GM21619 (cell line): Measurements from ENCODE around the gene MSI2.

ENCODE experiments used
- ATAC-seq: cut with Tn5 transposase; IDR thresholded peaks from one replicate; pipeline ENCODE4 v1.9.1; 2021; ENCODE audit not compliant: unreplicated experiment

Gene MSI2

DNA sequence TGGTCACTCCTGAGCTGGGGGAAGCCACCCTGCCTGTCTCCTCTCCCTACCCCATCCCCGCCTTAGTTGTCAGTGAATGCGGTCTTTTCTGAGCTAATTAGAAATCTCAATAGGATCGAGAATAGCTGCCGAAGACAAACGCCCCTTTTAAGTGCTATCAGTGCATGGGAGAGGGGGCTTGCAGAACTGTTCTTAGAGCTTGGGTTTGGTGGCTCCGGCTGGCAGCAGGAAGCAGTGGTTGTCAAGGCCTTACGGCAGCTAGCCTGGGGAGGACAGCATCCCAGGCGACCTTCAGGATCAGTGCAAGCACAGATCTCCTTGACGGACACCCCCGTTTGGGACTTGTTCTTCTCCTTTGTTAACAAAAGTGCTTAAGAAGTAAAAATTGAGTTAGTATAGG is 293.7 kb downstream of the MSI2 start:
- no peak for ATAC-seq

- ATAC-seq = no peak
Measured at GRCh38 chr17:57550668-57551315, 294.5 kb downstream of the MSI2 start.

GRCh38 chr17:57551321-57552079 is 295.2 kb downstream of the MSI2 start:
- peak; percentile 47 for ATAC-seq

- ATAC-seq = no peak
Measured at GRCh38 chr17:57552114-57552624, 295.8 kb downstream of the MSI2 start.

GRCh38 chr17:57553526-57553925 is 297.2 kb downstream of the MSI2 start:
- ATAC-seq = no peak

- no peak for ATAC-seq
Measured at GRCh38 chr17:57553991-57554825, 297.9 kb downstream of the MSI2 start.

GRCh38 chr17:57554826-57555635 is 298.7 kb downstream of the MSI2 start:
- ATAC-seq = no peak

DNA sequence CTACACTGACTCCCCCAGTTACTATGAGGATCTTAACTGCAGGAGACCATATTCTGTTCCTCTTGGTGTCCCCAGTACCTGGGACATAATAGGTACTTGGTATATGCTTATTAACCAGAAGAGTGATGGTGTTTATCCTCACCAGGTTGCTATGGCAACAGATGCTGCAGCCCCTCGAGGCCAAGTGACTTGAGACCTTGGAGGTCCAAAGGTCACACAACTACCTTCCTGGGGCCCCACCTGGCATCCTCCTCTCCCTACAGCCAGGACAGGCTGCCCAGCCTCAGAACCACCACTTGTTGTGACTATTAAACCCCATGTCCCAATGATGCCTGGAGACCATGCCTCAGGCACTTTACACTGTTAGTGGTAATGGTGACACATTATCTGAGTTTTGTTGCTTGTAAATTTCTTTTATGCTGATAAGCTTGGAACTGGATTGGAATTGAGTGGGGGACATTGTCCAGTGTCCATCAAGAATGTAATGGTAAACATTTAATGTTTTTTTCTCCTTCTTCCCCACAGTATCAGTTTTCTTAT is 299.4 kb downstream of the MSI2 start:
- ATAC-seq = no peak

GRCh38 chr17:57556320-57556719 is 300.0 kb downstream of the MSI2 start:
- ATAC-seq = no peak

DNA sequence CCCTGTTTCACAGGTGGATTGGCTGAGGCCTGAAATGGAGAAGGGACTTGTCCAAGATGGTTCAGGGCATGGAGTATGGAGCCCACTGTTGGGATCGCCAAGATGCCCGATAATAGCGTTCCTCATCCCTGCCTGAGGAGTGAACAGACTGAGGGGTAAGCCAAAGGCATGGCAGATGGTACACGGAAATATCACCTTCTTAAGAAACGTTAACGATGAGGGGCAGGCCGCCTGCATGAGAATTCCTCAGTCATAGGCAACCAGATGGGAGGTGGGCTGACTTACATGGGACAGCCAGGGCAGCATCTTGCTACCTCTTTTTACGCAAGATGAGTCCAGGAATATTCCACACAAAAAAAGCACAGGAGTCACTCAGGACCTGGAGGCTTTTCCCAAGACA is 300.7 kb downstream of the MSI2 start:
- ATAC-seq = no peak

DNA sequence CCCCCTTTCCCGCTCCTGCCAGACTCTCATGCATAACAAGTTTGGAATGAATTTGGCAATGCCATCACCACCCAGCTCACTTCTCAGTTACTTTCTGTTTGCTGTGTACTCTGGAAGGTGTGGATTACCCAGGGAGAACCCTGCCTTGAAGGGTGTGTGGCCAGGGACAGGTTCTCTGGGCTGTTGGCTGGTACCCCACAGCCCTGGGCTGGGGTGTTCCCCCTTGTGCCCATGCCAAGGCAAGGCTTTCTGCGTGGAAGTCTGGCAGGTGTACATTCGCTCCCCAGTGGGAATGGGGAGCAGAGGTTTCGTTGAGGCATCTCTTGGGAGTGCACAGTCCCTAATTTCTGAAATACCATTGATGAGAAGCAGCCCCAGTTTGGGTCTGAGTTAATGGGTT is 301.1 kb downstream of the MSI2 start:
- no peak for ATAC-seq

DNA sequence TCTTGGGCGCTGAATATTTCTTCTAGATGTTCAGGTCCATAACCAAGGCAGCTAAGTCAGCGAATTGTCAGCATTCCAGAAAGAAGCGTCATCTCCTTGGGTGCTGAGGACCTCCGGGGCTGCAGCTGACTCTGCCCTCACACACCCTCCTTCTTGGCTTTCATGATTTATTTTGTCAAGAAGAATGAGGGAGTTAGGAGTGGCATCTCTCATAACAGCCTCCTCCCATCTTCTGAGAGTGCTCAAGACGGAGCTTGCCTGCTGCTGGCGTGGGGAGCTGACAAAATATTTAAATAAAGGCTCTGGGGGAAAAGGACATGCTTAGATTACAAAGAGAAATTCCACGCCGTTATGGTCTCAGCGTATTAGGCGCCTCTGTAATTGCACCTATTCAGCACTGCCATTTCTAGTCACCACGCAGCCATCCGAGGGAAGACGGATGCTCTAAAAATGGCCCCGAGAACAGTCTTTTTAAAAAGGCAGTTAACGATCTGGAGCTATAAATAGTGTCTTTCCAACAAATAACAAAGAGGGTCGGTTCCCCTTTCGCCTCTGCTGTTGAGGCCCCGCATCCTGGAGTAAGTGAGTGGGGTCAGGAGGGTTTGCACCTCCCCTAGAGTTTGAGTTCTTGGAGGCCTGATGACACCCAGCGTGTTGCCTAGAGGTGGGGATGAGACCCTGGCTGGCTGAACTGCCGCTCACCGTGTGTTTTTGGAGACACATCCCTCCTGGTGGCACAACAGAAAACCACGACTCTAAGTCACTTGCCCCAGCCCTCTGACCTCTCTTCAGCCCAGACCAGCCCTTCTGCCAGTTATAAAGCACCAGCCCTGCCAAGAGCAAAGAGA is 301.7 kb downstream of the MSI2 start:
- no peak for ATAC-seq

DNA sequence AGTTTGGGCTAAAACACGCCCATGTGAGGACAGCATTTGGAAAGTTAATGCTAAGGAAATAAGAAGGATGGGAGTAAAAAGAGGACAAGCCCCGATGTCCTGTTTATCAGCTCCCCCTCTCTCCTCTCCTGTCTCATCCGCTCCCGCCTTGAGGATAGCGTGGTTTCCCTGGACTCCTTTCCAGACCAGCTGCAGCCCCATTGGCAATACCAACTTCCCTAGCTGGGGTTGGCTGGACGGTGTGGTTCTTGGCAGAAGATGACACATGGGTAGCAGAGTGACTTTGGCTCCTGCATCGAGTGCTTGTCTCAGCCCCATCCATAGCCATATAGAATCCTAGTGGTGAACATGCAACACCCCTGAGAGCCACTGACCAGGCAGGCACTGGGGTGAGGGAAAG is 302.9 kb downstream of the MSI2 start:
- no peak for ATAC-seq

DNA sequence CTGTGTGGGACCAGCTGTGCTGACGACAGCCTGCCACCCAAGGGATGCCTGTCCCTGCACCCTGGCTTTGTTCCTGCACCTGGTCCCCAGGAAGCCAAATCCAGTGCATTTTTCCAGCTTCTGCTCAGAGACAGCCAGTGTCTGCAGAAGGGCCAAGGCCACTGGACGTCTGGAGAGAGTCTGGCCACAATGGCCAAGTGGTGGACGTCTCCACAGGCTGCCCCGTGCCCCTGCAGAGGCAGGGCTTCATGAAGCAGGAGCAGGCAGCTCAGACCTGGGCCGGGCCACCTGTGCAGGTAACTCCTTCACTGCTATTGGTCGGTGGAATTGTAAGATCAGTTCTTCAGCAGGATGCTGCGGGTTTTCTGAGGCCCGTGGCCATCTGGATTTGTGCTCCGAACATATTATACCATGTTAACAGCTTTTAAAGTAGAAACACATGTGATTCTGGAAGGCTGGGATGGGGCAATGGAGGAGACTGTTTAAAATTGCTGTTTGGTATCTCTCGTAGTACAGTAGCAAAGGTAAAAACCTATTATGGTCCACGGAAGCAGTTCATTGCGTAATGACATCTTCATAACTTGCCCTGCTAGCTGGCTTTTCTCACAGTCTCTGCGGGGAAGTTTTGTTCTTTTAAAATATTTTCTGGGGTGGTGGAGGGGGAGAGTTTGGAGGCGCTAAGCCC is 303.5 kb downstream of the MSI2 start:
- no peak for ATAC-seq

DNA sequence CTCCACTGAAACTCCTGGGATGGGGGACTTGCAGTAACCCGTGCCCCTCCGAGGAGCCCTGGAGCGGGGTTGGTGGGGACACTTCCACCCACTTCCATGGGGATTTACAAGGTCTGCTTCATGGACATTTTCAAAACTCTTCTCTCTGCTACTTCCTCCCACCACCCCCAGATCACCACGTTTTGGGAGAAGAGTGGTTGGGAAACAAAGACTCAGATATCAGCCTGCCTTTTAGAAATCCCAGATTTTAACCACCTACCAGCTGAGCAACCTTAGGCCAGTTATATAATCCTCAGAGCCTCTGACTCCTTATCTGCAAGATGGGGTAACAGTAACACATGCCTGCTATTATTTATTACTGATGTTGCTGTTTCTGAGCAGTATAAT is 304.0 kb downstream of the MSI2 start:
- no peak for ATAC-seq

GRCh38 chr17:57561072-57561861 is 304.9 kb downstream of the MSI2 start:
- ATAC-seq = no peak

GRCh38 chr17:57562184-57562698 is 305.9 kb downstream of the MSI2 start:
- no peak for ATAC-seq

DNA sequence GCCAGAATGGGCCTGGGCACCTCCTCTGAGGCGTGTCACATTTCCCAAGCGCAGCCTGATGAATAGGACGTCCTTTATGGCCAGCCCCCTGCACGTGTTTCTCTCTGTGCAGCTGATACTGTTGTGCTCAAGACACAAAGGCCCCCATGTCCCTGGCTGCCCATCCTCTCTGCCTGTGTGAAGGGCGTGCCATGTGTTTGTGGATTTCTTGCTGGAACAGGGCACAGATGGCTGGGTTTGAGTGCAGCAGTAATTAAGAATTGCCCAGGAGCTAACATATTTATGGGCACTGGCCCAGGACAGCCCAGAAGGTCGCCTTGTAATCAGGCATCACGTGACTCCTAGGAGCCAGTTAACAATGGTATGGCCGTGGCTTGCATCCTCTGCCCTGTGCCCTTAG is 307.6 kb downstream of the MSI2 start:
- ATAC-seq = no peak
